ENCODE data around the gene PJA2.

DNA sequence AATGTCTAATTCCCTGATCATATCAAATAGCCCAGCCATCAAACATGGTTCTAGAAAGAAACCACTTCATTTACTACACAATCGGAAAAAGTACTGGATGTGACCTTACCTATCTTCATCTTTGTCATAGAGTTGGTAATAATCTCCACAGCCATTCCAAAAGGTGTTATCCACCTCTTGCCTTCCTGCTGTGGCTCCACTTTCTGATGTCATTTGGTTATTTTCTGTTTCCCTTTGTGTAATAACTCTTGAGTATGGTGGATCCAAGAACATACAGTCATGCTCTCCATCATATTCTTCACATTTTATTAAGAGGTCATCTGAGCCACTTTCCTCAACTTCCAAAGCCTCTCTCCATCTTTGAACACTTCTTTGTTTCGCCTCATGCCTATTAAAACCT, 31.7 kb downstream of the PJA2 start:
- no peak for TF ChIP-seq NFRKB (IDR thresholded peaks at IDR 0.05)
- TF ChIP-seq FOXK2 (IDR thresholded peaks at IDR 0.05), result no peak
- no peak for TF ChIP-seq FOXM1 (IDR thresholded peaks at IDR 0.05; ENCODE audit: borderline replicate concordance)
- TF ChIP-seq TARDBP (IDR thresholded peaks at IDR 0.05), result no peak
- no peak for TF ChIP-seq FOXA1 (IDR thresholded peaks at IDR 0.05)
- no peak for TF ChIP-seq ARNT (IDR thresholded peaks at IDR 0.05)

Measured in HEK293T (cell line).